Right kidney (tissue), 1 donor: ENCODE measurements around the gene CCDC92B.
"Not testable (repeated sequence)": the region's sequence is repeated elsewhere in the genome, so short reads cannot be mapped to it uniquely, and the experiment has no call there.

ENCODE experiments used
- DNase-seq: peaks from one replicate; pipeline ENCODE4 v3.0.0-alpha.2; 2016

Gene CCDC92B

GRCh38 chr17:2689411-2690164, 59.9 kb downstream of the CCDC92B start:
- no peak for DNase-seq

- DNase-seq = no peak
These were observed 60.8 kb downstream of the CCDC92B start for GRCh38 chr17:2688351-2689342.

- no peak for DNase-seq
These were observed 62.4 kb downstream of the CCDC92B start for GRCh38 chr17:2687074-2687418.

- DNase-seq = no peak
These were observed 63.8 kb downstream of the CCDC92B start for GRCh38 chr17:2685696-2686095.

GRCh38 chr17:2684549-2684948, 64.9 kb downstream of the CCDC92B start:
- no peak for DNase-seq

GRCh38 chr17:2683912-2684311, 65.5 kb downstream of the CCDC92B start:
- no peak for DNase-seq

- DNase-seq = no peak
These were observed 67.1 kb downstream of the CCDC92B start for GRCh38 chr17:2682176-2682938.

GRCh38 chr17:2681650-2682049, 67.8 kb downstream of the CCDC92B start:
- no peak for DNase-seq

GRCh38 chr17:2680961-2681360, 68.5 kb downstream of the CCDC92B start:
- no peak for DNase-seq

GRCh38 chr17:2679247-2679646, 70.2 kb downstream of the CCDC92B start:
- not testable (repeated sequence) for DNase-seq
